SU-DHL-6 (cell line): ENCODE results near the gene NUP50.

Experiments
- H2AFZ ChIP-seq: fragments of 200-600 bp; sonication (generic); 2 replicates; pipeline ENCODE4 v1.6.1; 2014; ENCODE audit warnings: low read depth, mild to moderate bottlenecking, moderate library complexity, mixed read lengths, antibody characterized with exemption, low read length; ENCODE audit not compliant: severe bottlenecking
- H3F3A ChIP-seq: fragments of 200-600 bp; shearing (Covaris generic); 2 replicates; pipeline ENCODE4 v1.6.0; 2016; ENCODE audit warnings: antibody characterized with exemption, mild to moderate bottlenecking; ENCODE audit not compliant: insufficient read depth
- H3K27ac ChIP-seq: fragments of 200-600 bp; sonication (generic); 2 replicates; pipeline ENCODE4 v1.5.1; 2016; ENCODE audit warnings: low read depth, mild to moderate bottlenecking, low read length, moderate library complexity, mixed read lengths
- H3K27me3 ChIP-seq: fragments of 200-600 bp; sonication (generic), shearing (Covaris generic); 2 replicates; pipeline ENCODE4 v1.6.0; 2014; ENCODE audit warnings: mild to moderate bottlenecking, low read length
- H3K36me3 ChIP-seq: fragments of 200-600 bp; sonication (generic); 2 replicates; pipeline ENCODE4 v1.6.1; 2014; ENCODE audit warnings: mild to moderate bottlenecking, low read length, mixed read lengths
- H3K4me2 ChIP-seq: fragments of 300-600, 200-600 bp; shearing (Covaris generic), sonication (generic); 2 replicates; pipeline ENCODE4 v1.6.0; 2014; ENCODE audit warnings: low read length, low read depth, mild to moderate bottlenecking; ENCODE audit not compliant: poor library complexity, severe bottlenecking
- H3K4me3 ChIP-seq: fragments of 200-600 bp; sonication (generic); 2 replicates; pipeline ENCODE4 v1.5.1; 2014; ENCODE audit warnings: antibody characterized with exemption, low read length, mild to moderate bottlenecking, mixed read lengths; ENCODE audit not compliant: insufficient read depth, poor library complexity, severe bottlenecking
- H3K79me2 ChIP-seq: fragments of 200-600 bp; sonication (generic); 2 replicates; pipeline ENCODE4 v1.6.1; 2014; ENCODE audit warnings: mild to moderate bottlenecking, low read length, moderate library complexity; ENCODE audit not compliant: insufficient read depth
- H3K9ac ChIP-seq: fragments of 200-600 bp; sonication (generic); 2 replicates; pipeline ENCODE4 v1.7.0; 2014; ENCODE audit warnings: mild to moderate bottlenecking, low read length
- H3K9me2 ChIP-seq: fragments of 200-600 bp; sonication (generic); replicated peaks from 2 replicates; pipeline ENCODE4 v1.6.1; 2014; ENCODE audit warnings: low read length; ENCODE audit not compliant: insufficient read depth
- H3K9me3 ChIP-seq: fragments of 200-600 bp; sonication (generic); 2 replicates; pipeline ENCODE4 v1.6.1; 2014; ENCODE audit warnings: low read length, mixed read lengths; ENCODE audit not compliant: insufficient read depth
- H4K20me1 ChIP-seq: fragments of 200-600 bp; sonication (generic); 2 replicates; pipeline ENCODE4 v1.6.1; 2014; ENCODE audit warnings: low read depth, mild to moderate bottlenecking, antibody characterized with exemption, low read length, moderate library complexity, mixed read lengths
- CTCF ChIP-seq: fragments of 200-600 bp; sonication (generic); IDR thresholded peaks from one replicate; pipeline ENCODE4 v1.5.1; 2017; ENCODE audit warnings: antibody characterized with exemption, mild to moderate bottlenecking, low read length, moderate library complexity; ENCODE audit not compliant: insufficient read depth, poor library complexity, severe bottlenecking
- EZH2phosphoT487 ChIP-seq: fragments of 200-600 bp; sonication (generic), shearing (Covaris generic); conservative IDR thresholded peaks from 2 replicates; pipeline ENCODE4 v1.6.1; 2018; ENCODE audit warnings: mild to moderate bottlenecking, antibody characterized with exemption, low read length, moderate library complexity, mixed read lengths

The NUP50 gene

GRCh38 chr22:45235101-45235777 lies 71.5 kb downstream of the NUP50 start:
- Histone ChIP-seq H3K27ac (peak overlapping the region; percentile 8; the same call in 1 of the 2 replicates), H3K9ac (no peak overlapping the region; the same call in 1 of the 2 replicates), H3K4me2 (peak overlapping the region; percentile 31)

GRCh38 chr22:45235851-45236342 lies 72.2 kb downstream of the NUP50 start:
- no peak overlapping the region for H3K4me3 ChIP-seq
- 0 out of 2 replicates have a peak, but pooled peaks cover 4% of the 10 kb centered on the region for H3F3A ChIP-seq
- peak overlapping the region; percentile 8; the same call in 1 of the 2 replicates for H3K27ac ChIP-seq
- H4K20me1 ChIP-seq, result no peaks in the 10 kb centered on the region
- H2AFZ ChIP-seq, result no peak overlapping the region
- H3K9me2 ChIP-seq, result no peaks in the 10 kb centered on the region
- H3K27me3 ChIP-seq, result no peaks in the 10 kb centered on the region
- H3K9me3 ChIP-seq, result no peaks in the 10 kb centered on the region
- no peaks in the 10 kb centered on the region for H3K79me2 ChIP-seq
- TF ChIP-seq CTCF (no peak), EZH2phosphoT487 (no peak)
- H3K36me3 ChIP-seq, result no peaks in the 10 kb centered on the region
- H3K9ac ChIP-seq, result no peak overlapping the region; the same call in 1 of the 2 replicates
- peak overlapping the region; percentile 31 for H3K4me2 ChIP-seq

More at GRCh38 chr22:45235101-45235777, 71.5 kb downstream of the NUP50 start:
- TF ChIP-seq EZH2phosphoT487 (no peak), CTCF (no peak)
- Histone ChIP-seq H3K36me3 (no peaks in the 10 kb centered on the region), H3K4me3 (no peak overlapping the region), H3K9me3 (no peaks in the 10 kb centered on the region), H4K20me1 (no peaks in the 10 kb centered on the region), H3K79me2 (no peaks in the 10 kb centered on the region), H2AFZ (no peak overlapping the region), H3K9me2 (no peaks in the 10 kb centered on the region), H3F3A (0 out of 2 replicates have a peak, but pooled peaks cover 4% of the 10 kb centered on the region), H3K27me3 (no peaks in the 10 kb centered on the region)

- Histone ChIP-seq H3K9me3 (no peaks in the 10 kb centered on the region), H3K79me2 (no peaks in the 10 kb centered on the region), H3K4me2 (no peak overlapping the region), H3K4me3 (no peak overlapping the region), H3K36me3 (no peaks in the 10 kb centered on the region), H3K27me3 (no peaks in the 10 kb centered on the region), H3K9me2 (no peaks in the 10 kb centered on the region), H3K9ac (no peak overlapping the region), H2AFZ (no peak overlapping the region), H3F3A (0 out of 2 replicates have a peak, but pooled peaks cover 4% of the 10 kb centered on the region), H4K20me1 (no peaks in the 10 kb centered on the region), H3K27ac (no peak overlapping the region)
- TF ChIP-seq CTCF, result no peak
- no peak for TF ChIP-seq EZH2phosphoT487
These were observed 73.6 kb downstream of the NUP50 start for GRCh38 chr22:45237065-45237990.
